ENCODE data around the gene NLGN4X.

- TF ChIP-seq CTCF (IDR thresholded peaks at IDR 0.05; ENCODE audit: extremely low read depth in 1 of 2, insufficient read depth in 1 of 2, low read depth in 1 of 2, low read length in 2 of 2) = no peak
- no peak for TF ChIP-seq POLR2A (IDR thresholded peaks at IDR 0.05; ENCODE audit: low read depth, low read length)
- no peak for TF ChIP-seq JUN (IDR thresholded peaks at IDR 0.05; ENCODE audit: borderline replicate concordance, insufficient read depth, insufficient read length, low read depth)
- TF ChIP-seq MAX (IDR thresholded peaks at IDR 0.05; ENCODE audit: insufficient read depth, insufficient read length) = no peak
- no peak for TF ChIP-seq POLR2AphosphoS5 (IDR thresholded peaks at IDR 0.05; ENCODE audit: insufficient read depth, low read depth, low read length)
Measured at GRCh38 chrX:6226596-6227452, 1.8 kb downstream of the NLGN4X start.

All from endothelial cell of umbilical vein (primary cell).